ENCODE data around the gene PRPF38A. TPM values are rescaled to one million over a fixed set of nuclear protein-coding genes. Genes with fewer than 3 reads are reported as not detected.
"Not testable (repeated sequence)": the region's sequence is repeated elsewhere in the genome, so short reads cannot be mapped to it uniquely, and the experiment has no call there.

PRPF38A gene
- total RNA-seq, 2 donors from 2014 or later, result 97.5 to 104 TPM

DNA sequence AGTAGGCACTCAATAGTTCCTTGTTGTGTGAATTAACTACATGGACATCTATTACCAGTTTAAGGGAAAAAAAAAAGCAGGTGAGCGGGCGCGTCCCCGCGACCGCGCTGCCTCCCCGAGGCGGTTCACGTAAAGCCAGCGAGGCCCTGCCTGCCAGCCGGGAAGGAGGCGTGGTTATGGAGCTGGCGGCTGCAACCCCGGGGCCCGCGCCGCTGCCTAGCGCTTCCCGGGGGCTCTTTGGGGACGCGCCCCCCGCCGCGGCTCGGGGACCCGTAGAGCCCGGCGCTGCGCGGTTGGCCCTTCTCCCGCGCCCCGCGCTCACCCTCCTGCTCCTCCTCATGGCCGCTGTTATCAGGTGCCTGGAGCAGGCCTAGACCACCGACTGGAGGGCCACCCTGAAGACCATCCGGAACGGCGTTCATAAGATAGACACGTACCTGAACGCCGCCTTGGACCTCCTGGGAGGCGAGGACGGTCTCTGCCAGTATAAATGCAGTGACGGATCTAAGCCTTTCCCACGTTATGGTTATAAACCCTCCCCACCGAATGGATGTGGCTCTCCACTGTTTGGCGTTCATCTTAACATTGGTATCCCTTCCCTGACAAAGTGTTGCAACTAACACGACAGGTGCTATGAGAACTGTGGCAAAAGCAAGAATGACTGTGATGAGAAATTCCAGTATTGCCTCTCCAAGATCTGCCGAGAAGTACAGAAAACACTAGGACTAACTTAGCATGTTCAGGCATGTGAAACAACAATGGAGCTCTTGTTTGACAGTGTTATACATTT, 35.8 kb upstream of the PRPF38A start:
- H3K36me3 Mint-ChIP-seq, result peaks cover 14 to 20% of the 10 kb centered on the region in 2 donors

GRCh38 chr1:52369851-52370250, 34.6 kb upstream of the PRPF38A start:
- not testable (repeated sequence) for H3K27ac Mint-ChIP-seq; DNase-seq (ENCODE audit: low spot score in 2 of 2); H3K9me3 Mint-ChIP-seq; ATAC-seq
- H3K36me3 Mint-ChIP-seq, result peaks cover 26 to 30% of the 10 kb centered on the region in 2 donors

More for the DNA sequence above, 35.8 kb upstream of the PRPF38A start:
- no peak for ATAC-seq
- DNase-seq (ENCODE audit: low spot score in 2 of 2), result peak in 1 of 2 donors; percentile 68
- Mint-ChIP-seq H3K27ac (no peak overlapping the region), H3K9me3 (no peaks in the 10 kb centered on the region)

- Mint-ChIP-seq H3K36me3 (peaks cover 49 to 54% of the 10 kb centered on the region in 2 donors), H3K9me3 (no peaks in the 10 kb centered on the region), H3K27ac (no peak overlapping the region)
- DNase-seq (ENCODE audit: low spot score in 2 of 2), result no peak
- no peak for ATAC-seq
These were observed 19.0 kb upstream of the PRPF38A start for GRCh38 chr1:52385376-52385775.

DNA sequence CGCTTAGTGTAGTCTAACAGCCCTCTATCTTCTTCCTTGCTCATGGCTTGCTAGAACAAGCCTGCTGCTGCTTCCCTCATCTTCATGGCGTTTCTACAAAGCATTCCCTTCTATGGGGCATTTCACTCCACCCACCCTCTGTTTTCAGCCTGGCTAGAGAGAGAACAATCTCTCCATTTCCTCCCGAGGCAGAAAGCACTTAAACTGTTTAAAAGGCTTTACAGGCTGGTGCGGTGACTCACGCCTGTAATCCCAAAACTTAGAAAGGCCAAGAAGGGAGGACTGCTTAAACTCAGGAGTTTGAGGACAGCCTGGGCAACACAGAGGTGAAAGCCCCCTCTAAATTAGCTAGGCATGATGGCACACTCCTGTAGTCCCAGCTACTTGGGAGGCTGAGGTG, 17.9 kb upstream of the PRPF38A start:
- H3K36me3 Mint-ChIP-seq, result peaks cover 49% of the 10 kb centered on the region in 2 donors
- no peak for ATAC-seq
- no peaks in the 10 kb centered on the region for H3K9me3 Mint-ChIP-seq
- DNase-seq (ENCODE audit: low spot score in 2 of 2), result no peak
- no peak overlapping the region for H3K27ac Mint-ChIP-seq

DNA sequence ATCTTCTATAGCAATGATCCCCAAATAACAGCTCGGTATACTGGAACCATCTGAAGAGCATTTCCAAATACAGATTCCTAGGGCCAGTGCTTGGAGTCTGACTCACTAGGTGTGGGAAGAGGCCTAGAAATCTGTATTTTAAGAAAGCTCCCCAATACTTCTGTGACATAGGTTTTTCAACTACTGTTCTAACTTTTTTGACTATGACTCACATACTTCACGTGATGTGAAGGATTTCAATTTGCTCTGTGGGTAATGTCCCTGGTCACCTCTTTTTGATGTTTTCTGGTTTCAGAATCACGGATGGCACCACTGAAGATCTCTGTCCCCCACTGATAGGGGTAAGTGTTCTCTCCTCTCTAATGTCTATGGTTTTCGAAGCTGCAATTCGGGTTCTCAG, 11.2 kb upstream of the PRPF38A start:
- ATAC-seq (peak; percentile 43 to 77), DNase-seq (ENCODE audit: low spot score in 2 of 2) (no peak)
- Mint-ChIP-seq H3K9me3 (no peaks in the 10 kb centered on the region), H3K36me3 (peaks cover 32 to 50% of the 10 kb centered on the region in 2 donors), H3K27ac (no peak overlapping the region)

- DNase-seq (ENCODE audit: low spot score in 2 of 2) (no peak), ATAC-seq (no peak)
- Mint-ChIP-seq H3K36me3 (peaks cover 52 to 67% of the 10 kb centered on the region in 2 donors), H3K27ac (no peak overlapping the region), H3K9me3 (no peaks in the 10 kb centered on the region)
These were observed 4.8 kb upstream of the PRPF38A start for GRCh38 chr1:52399629-52400028.

GRCh38 chr1:52400131-52400530, 4.3 kb upstream of the PRPF38A start:
- no peak overlapping the region for H3K27ac Mint-ChIP-seq
- ATAC-seq (no peak), DNase-seq (ENCODE audit: low spot score in 2 of 2) (no peak)
- peaks cover 57 to 67% of the 10 kb centered on the region in 2 donors for H3K36me3 Mint-ChIP-seq
- H3K9me3 Mint-ChIP-seq, result no peaks in the 10 kb centered on the region

DNA sequence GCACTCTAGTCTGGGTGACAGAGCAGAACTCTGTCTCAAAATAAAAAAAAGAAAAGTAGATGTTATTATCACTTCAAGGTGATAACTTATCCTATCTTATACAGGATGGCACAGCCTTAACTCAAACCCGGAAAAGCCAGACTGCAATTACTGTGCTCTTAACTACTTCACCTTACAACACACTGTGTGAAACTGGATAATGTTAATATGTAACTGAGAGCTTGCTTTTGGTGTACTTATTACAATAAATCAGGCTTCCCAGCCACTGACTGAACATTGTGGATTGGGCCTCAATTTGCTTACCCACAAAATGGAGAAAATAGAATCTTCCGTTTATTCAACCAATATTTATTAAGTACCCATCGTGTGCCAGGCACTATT, 1.6 kb upstream of the PRPF38A start:
- no peaks in the 10 kb centered on the region for H3K9me3 Mint-ChIP-seq
- H3K36me3 Mint-ChIP-seq, result peaks cover 51 to 54% of the 10 kb centered on the region in 2 donors
- ATAC-seq (no peak), DNase-seq (ENCODE audit: low spot score in 2 of 2) (no peak)
- H3K27ac Mint-ChIP-seq, result peak overlapping the region in 1 of 2 donors; percentile 90

- Mint-ChIP-seq H3K36me3 (peaks cover 55 to 58% of the 10 kb centered on the region in 2 donors), H3K9me3 (no peaks in the 10 kb centered on the region), H3K27ac (peak overlapping the region; percentile 90 to 100)
- DNase-seq (ENCODE audit: low spot score in 2 of 2) (peak in 1 of 2 donors; percentile 53), ATAC-seq (peak; percentile 55 to 68)
These were observed 761 bp upstream of the PRPF38A start for GRCh38 chr1:52403566-52404115.

- H3K9me3 Mint-ChIP-seq, result no peaks in the 10 kb centered on the region
- H3K27ac Mint-ChIP-seq, result peak overlapping the region; percentile 90 to 100
- no peak for DNase-seq (ENCODE audit: low spot score in 2 of 2)
- H3K36me3 Mint-ChIP-seq, result peaks cover 60% of the 10 kb centered on the region in 2 donors
- no peak for ATAC-seq
These were observed 555 bp downstream of the PRPF38A start for GRCh38 chr1:52404975-52405338.

DNA sequence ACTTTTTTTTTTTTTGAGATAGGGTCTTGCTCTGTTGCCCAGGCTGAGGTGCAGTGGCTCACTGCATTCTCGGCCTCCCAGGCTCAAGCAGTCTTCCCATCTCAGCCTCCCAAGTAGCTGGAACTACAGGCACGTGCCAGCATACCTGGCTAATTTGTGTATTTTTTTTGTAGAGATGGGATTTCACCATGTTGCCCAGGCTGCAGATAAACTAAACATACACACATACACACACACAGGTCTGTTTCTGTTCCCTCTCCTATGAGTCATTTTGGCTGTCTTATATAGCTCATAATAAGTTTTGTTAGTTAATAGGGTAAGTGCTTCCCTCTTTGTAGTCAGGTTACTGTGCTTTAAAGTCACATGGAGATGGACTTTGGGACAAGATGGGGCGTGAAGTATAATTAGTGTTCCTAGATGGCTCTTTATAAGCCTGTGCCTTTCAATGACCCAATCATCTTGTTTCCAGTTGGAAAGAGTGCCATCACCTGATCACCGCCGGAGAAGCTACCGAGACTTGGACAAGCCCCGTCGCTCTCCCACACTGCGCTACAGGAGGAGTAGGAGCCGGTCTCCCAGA, 9.1 kb downstream of the PRPF38A start:
- ATAC-seq (peak in 1 of 2 donors; percentile 70), DNase-seq (ENCODE audit: low spot score in 2 of 2) (no peak)
- Mint-ChIP-seq H3K9me3 (no peaks in the 10 kb centered on the region), H3K27ac (peak overlapping the region in 1 of 2 donors; percentile 65), H3K36me3 (peaks cover 36 to 56% of the 10 kb centered on the region in 2 donors)

- no peaks in the 10 kb centered on the region for H3K9me3 Mint-ChIP-seq
- ATAC-seq (peak; percentile 28 to 69), DNase-seq (ENCODE audit: low spot score in 2 of 2) (no peak)
- no peak overlapping the region for H3K27ac Mint-ChIP-seq
- peaks cover 29 to 63% of the 10 kb centered on the region in 2 donors for H3K36me3 Mint-ChIP-seq
These were observed 10.5 kb downstream of the PRPF38A start for GRCh38 chr1:52414942-52415341.

DNA sequence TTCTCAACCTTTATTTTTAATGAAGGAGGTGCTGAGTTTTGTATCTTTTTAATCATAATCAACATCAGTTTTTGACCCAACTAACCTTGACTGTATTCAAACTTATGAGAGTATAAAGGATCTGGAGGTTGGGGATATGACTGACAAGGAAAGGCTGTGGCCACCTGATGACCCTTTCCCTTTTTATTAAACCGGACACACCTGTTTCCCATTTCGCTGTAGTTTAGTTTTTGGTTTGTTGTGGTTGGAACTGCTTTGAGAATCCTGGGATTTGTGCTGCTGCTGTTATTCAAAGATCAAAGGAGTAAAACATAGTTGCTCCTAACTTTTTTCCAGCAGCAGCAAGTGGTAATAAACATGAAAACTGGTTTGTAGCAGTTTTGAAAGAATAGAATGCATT, 12.4 kb downstream of the PRPF38A start:
- H3K36me3 Mint-ChIP-seq, result peaks cover 29 to 55% of the 10 kb centered on the region in 2 donors
- H3K27ac Mint-ChIP-seq, result peak overlapping the region in 1 of 2 donors; percentile 16
- H3K9me3 Mint-ChIP-seq, result no peaks in the 10 kb centered on the region

DNA sequence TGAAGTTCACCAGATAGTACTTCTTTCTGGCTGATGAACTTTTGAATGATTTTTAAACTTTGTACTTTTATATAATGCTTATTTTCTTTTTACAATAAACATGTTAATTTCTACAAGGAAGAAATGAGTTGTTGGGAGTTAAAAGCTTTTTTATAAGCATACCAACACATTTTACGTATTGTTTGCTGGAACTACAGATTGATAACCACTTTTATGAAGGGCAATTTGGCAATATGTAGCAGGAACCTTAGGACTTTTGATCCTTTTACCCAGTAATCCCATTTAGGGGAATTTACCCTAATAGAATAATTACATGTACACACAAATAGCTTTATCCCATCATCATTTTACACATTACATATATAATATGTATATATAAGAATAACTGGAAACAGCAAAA, 16.3 kb downstream of the PRPF38A start:
- ATAC-seq, result no peak

More for the DNA sequence above, 12.4 kb downstream of the PRPF38A start:
- DNase-seq (ENCODE audit: low spot score in 2 of 2) (no peak), ATAC-seq (no peak)

GRCh38 chr1:52423055-52423454, 18.7 kb downstream of the PRPF38A start:
- Mint-ChIP-seq H3K27ac (no peak overlapping the region), H3K36me3 (peaks cover 9 to 29% of the 10 kb centered on the region in 2 donors), H3K9me3 (no peaks in the 10 kb centered on the region)
- DNase-seq (ENCODE audit: low spot score in 2 of 2) (no peak), ATAC-seq (no peak)

More for the DNA sequence above, 16.3 kb downstream of the PRPF38A start:
- H3K36me3 Mint-ChIP-seq, result peaks cover 15 to 38% of the 10 kb centered on the region in 2 donors
- no peak for DNase-seq (ENCODE audit: low spot score in 2 of 2)
- no peak overlapping the region for H3K27ac Mint-ChIP-seq
- H3K9me3 Mint-ChIP-seq, result no peaks in the 10 kb centered on the region

GRCh38 chr1:52423771-52424170, 19.4 kb downstream of the PRPF38A start:
- H3K36me3 Mint-ChIP-seq, result peaks cover 9 to 27% of the 10 kb centered on the region in 2 donors
- no peaks in the 10 kb centered on the region for H3K9me3 Mint-ChIP-seq
- ATAC-seq, result peak; percentile 84 to 88
- DNase-seq (ENCODE audit: low spot score in 2 of 2), result peak in 1 of 2 donors; percentile 48
- peak overlapping the region; percentile 89 for H3K27ac Mint-ChIP-seq

- H3K27ac Mint-ChIP-seq, result peak overlapping the region; percentile 89
- ATAC-seq (peak; percentile 90 to 98), DNase-seq (ENCODE audit: low spot score in 2 of 2) (no peak)
- H3K9me3 Mint-ChIP-seq, result no peaks in the 10 kb centered on the region
- H3K36me3 Mint-ChIP-seq, result peaks cover 9 to 22% of the 10 kb centered on the region in 2 donors
These were observed 19.8 kb downstream of the PRPF38A start for GRCh38 chr1:52424231-52424636.
